Type B pancreatic cell (in vitro differentiated cells): ENCODE data around the gene CALY. TPM values are rescaled to one million over a fixed set of nuclear protein-coding genes. Genes with fewer than 3 reads are reported as not detected.
A peak's percentile ranks its signal among the peaks of the same experiment; 100 is the strongest.

Experiments
- DNase-seq: peaks from one replicate; pipeline ENCODE4 v3.0.0; 2021; ENCODE audit warnings: mixed read lengths; ENCODE audit not compliant: unreplicated experiment; ENCODE audit errors: extremely low spot score
- H3K27ac Mint-ChIP-seq: 2 replicates; pipeline ENCODE4 v1.8.0; 2021; ENCODE audit warnings: mild to moderate bottlenecking, mixed read lengths
- H3K27me3 Mint-ChIP-seq: 2 replicates; pipeline ENCODE4 v1.8.0; 2021; ENCODE audit warnings: mixed read lengths
- H3K36me3 Mint-ChIP-seq: 2 replicates; pipeline ENCODE4 v1.8.0; 2021; ENCODE audit warnings: mixed read lengths
- H3K4me1 Mint-ChIP-seq: one replicate; pipeline ENCODE4 v1.8.0; 2021; ENCODE audit warnings: mixed read lengths; ENCODE audit not compliant: unreplicated experiment
- H3K4me3 Mint-ChIP-seq: 2 replicates; pipeline ENCODE4 v1.8.0; 2021; ENCODE audit warnings: mild to moderate bottlenecking, mixed read lengths
- H3K9me3 Mint-ChIP-seq: 2 replicates; pipeline ENCODE4 v1.8.0; 2021; ENCODE audit warnings: mixed read lengths
- total RNA-seq: library from RNA; stranded (reverse); gene quantifications from 2 replicates; pipeline ENCODE4 v1.2.1, GENCODE V29; 2021; ENCODE audit warnings: low replicate concordance
- TF ChIP-seq, protein P1 (sequence below): fragments of 200-600 bp; sonication (generic); conservative IDR thresholded peaks from 2 replicates; pipeline ENCODE4 v1.5.0; 2021; ENCODE audit warnings: antibody characterized with exemption, mild to moderate bottlenecking

Gene CALY
- total RNA-seq, 1 donor from 2014 or later = 3.6 TPM

DNA sequence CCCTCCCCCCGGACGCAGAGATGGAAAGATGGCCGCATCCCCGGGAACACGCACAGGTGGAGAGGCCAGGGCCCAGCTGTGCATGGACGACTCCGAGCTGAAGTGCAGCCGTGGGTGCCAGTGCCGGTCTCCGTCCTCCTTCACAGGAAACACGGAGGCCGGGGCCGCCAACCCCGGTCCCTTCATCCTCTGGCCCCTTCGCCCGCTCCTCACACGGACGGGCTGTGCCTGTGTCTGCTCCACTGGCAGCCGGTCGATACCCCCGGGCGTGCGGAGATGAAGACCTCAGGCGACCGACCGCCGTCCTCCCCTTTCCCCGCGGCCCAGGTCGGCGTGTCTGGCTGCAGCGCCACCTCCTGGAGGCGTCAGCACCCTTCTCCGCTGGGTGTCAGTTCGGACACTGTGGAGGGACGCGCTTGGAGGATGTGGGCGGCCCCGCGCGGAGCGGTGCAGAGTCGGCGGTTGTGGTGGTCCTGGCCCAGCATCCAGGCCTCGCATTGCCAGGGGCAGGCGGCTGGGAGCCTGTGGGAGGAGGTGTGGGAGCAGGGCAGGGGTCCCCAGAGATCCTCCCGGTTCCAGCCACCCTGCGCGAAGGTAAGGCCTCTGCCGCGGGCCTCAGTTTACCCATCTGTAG lies 18.1 kb downstream of the CALY start:
- H3K27ac Mint-ChIP-seq = no peak overlapping the region
- no peaks in the 10 kb centered on the region for H3K9me3 Mint-ChIP-seq
- peaks cover 5% of the 10 kb centered on the region for H3K4me1 Mint-ChIP-seq
- peaks cover 14% of the 10 kb centered on the region for H3K27me3 Mint-ChIP-seq
- peak overlapping the region; percentile 76 for H3K4me3 Mint-ChIP-seq
- no peak for DNase-seq
- H3K36me3 Mint-ChIP-seq = no peaks in the 10 kb centered on the region
- TF ChIP-seq, protein P1, sequence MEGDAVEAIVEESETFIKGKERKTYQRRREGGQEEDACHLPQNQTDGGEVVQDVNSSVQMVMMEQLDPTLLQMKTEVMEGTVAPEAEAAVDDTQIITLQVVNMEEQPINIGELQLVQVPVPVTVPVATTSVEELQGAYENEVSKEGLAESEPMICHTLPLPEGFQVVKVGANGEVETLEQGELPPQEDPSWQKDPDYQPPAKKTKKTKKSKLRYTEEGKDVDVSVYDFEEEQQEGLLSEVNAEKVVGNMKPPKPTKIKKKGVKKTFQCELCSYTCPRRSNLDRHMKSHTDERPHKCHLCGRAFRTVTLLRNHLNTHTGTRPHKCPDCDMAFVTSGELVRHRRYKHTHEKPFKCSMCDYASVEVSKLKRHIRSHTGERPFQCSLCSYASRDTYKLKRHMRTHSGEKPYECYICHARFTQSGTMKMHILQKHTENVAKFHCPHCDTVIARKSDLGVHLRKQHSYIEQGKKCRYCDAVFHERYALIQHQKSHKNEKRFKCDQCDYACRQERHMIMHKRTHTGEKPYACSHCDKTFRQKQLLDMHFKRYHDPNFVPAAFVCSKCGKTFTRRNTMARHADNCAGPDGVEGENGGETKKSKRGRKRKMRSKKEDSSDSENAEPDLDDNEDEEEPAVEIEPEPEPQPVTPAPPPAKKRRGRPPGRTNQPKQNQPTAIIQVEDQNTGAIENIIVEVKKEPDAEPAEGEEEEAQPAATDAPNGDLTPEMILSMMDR = peak; percentile 86

DNA sequence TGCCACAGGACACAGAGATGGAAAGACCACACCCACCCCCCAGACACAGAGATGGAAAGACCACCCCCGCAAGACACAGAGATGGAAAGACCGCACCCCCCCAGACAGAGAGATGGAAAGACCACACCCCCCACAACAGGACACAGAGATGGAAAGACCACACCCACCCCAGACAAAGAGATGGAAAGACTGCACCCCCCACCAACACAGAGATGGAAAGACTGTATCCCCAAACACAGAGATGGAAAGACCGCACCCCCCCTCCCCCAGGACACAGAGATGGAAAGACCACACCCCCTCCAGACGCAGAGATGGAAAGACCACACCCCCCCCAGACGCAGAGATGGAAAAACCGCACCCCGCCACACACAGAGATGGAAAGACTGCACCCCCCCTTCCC lies 20.0 kb downstream of the CALY start:
- TF ChIP-seq, protein P1 = no peak
- no peaks in the 10 kb centered on the region for H3K36me3 Mint-ChIP-seq
- DNase-seq = no peak
- H3K4me1 Mint-ChIP-seq = peaks cover 5% of the 10 kb centered on the region
- H3K9me3 Mint-ChIP-seq = no peaks in the 10 kb centered on the region
- H3K27me3 Mint-ChIP-seq = peaks cover 14% of the 10 kb centered on the region
- H3K4me3 Mint-ChIP-seq = no peak overlapping the region
- H3K27ac Mint-ChIP-seq = no peak overlapping the region

DNA sequence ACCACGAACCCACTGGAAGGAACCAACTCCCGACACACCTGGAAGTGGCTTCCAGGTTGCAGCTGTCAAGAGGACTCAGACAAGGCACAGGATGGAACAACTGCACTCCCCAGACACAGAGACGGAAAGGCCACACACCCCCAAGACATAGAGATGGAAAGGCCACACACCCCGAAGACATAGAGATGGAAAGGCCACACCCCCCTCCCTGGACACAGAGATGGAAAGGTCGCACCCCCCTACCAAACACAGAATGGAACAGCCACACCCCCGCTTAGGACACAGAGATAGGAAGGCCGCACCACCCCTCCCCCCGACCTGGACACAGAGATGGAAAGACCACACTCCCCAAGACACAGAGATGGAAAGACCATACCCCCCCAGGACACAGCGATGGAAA lies 20.4 kb downstream of the CALY start:
- Mint-ChIP-seq H3K4me3 (no peak overlapping the region), H3K27ac (no peak overlapping the region), H3K9me3 (no peaks in the 10 kb centered on the region), H3K4me1 (peaks cover 5% of the 10 kb centered on the region), H3K36me3 (no peaks in the 10 kb centered on the region), H3K27me3 (peaks cover 14% of the 10 kb centered on the region)
- TF ChIP-seq, protein P1 = no peak
- DNase-seq = no peak

DNA sequence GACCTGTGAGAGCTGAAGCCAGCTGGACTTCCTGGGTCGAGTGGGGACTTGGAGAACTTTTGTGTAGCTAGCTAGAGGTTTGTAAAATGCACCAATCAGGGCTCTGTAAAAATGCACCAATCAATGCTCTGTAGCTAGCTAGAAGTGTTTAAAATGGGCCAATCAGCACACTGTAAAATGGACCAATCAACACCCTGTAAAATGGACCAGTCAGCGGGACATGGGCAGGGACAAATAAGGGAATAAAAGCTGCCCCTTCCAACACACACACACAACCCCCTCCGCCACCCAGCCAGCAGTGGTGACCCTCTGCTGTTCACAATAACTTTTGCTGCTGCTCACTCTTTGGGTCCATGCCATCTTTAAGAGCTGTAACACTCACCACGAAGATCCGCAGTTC lies 20.8 kb downstream of the CALY start:
- Mint-ChIP-seq H3K27ac (no peak overlapping the region), H3K9me3 (no peaks in the 10 kb centered on the region), H3K36me3 (no peaks in the 10 kb centered on the region), H3K4me3 (no peak overlapping the region), H3K27me3 (peaks cover 14% of the 10 kb centered on the region), H3K4me1 (peaks cover 5% of the 10 kb centered on the region)
- TF ChIP-seq, protein P1 = no peak
- no peak for DNase-seq

DNA sequence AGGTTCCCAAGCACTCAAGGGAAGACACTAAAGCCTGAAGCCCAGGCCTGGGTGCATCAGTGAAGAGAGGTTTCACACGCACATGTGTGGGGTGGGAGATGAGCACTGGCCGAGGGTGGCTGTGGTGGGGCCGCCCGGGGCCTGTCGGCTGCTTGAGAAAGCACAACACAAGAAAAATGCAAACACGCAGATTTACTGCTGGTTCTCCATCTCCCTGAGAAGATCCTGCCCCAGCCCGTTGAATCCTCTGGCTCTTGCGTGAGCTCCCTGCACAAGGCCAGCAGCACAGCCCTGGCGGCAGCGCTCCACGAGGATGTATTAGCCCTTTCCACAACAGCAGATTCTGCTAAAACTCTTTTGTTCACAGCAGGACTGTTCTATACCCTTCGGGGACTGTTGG lies 21.8 kb downstream of the CALY start:
- Mint-ChIP-seq H3K4me1 (peaks cover 5% of the 10 kb centered on the region), H3K27ac (no peak overlapping the region), H3K27me3 (peaks cover 8% of the 10 kb centered on the region), H3K36me3 (no peaks in the 10 kb centered on the region), H3K9me3 (no peaks in the 10 kb centered on the region), H3K4me3 (no peak overlapping the region)
- no peak for DNase-seq
- TF ChIP-seq, protein P1 = no peak
